T47D (cell line): ENCODE data around the gene NOP53.

Source experiments
- DNase-seq, 2 experiments: peaks; one replicate each; pipeline versions ENCODE4 v3.0.0 to v3.0.0-alpha.2; 2011 to 2012; ENCODE audit warnings: low read depth in 1 of 2, low spot score in 1 of 2
- JUND ChIP-seq: IDR thresholded peaks from 2 replicates; pipeline ENCODE4 v1.6.1; 2012; ENCODE audit warnings: low read depth
- in situ Hi-C: cut with HindIII; loops from 2 replicates; pipeline ENCODE4 v1.10.0; 2016; ENCODE audit warnings: low sequenced_read_pairs, low pct_unique_long_range_greater_than_20kb

Gene NOP53

DNA sequence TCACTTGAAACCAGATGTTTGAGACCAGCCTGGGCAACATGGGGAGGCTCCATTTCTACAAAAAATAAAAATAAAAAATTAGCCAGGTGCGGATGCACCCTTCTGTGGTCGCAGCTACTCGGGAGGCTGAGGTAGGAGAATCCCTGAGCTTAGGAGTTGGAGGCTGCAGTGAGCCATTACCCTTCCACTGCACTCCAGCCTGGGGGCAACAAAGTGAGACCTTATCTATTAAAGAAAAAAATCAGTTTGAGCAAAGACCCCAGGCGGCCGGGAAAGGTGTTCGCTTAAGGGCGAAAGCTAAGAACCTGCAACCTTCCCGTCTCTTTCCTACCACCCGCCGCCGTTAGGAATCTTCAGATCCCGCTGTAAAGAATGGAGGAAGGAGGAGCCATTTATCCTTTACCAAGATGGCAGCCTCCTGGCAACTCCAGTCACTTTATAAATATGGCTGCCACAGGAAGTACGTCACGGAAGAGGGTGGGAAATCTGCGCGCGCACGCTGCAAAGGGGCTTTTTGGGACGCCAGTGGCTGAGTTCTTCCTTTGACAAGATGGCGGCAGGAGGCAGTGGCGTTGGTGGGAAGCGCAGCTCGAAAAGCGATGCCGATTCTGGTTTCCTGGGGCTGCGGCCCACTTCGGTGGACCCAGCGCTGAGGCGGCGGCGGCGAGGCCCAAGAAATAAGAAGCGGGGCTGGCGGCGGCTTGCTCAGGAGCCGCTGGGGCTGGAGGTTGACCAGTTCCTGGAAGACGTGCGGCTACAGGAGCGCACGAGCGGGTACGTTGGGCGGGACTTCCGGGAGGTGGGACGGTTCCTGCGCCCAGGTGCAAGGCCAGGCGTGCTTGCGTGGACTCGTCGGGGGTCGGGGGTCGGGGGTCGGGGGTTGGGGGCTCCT lies at the start of gene NOP53:
Gene NOP53 (plus strand): TSS at position 537 of the 892 bp plus-strand sequence. CDS start 14 bp downstream, at position 551.
- DNase-seq: peak; percentile 88 to 96
- TF ChIP-seq JUND: no peak
- in situ Hi-C loops: no loop called here

DNA sequence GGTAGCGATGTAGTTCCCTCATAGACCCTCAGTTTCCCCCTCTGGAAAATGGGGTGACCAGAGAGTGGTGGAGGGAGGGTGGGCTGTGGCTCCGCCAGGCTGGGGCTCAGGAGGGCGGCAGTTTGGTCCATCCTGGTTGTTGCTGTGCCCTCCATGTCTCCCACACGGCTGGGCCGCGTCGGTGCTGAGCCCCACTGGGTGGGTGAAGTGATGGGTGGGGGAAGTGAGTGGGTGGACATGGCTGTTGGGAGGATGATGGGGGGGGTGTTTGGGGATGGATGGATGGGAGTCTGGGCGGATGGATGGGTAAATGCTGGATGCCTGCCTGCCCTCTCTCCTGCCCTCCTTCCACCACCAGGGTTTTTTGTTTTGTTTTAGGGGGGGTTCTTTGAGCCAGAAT lies 48.7 kb upstream of the NOP53 start:
- TF ChIP-seq JUND: no peak
- in situ Hi-C loops: no loop called here
- no peak for DNase-seq

DNA sequence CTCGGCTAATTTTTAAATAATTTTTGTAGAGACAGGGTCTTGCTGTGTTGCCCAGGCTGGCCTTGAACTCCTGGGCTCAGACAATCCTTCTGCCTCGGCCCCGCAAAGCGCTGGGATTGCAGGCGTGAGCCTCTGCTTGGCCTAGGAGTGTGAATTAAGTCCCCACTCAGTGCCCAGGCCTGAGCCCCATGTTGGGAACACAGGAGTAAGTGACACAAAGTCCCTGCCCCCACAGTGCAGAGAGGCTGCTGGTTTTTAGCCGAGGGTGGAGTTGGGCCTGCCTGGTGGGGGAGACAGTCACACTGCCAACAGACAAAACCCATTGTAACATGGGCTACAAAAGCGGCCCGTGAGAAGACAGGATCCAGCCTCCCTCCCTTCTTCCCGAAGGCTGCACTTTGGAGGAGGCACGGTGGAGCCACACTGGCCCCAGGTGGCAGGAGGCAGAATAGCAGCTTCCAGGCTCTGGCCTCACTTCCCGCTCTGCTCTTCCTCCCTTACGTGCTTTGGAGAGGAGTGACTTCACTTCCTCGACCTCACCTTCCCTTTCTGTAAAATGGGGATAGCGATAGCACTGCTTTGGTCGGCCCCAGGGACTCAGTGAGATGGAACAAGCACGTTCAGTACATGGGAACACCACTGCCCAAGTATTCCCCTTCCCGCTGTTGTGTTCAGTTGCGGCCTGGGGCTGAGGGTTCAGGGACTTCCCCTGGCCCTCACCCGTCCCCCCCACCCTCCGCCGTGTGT lies 47.3 kb upstream of the NOP53 start:
- no peak for TF ChIP-seq JUND
- in situ Hi-C loops: no loop called here
- peak; percentile 77 to 86 for DNase-seq

DNA sequence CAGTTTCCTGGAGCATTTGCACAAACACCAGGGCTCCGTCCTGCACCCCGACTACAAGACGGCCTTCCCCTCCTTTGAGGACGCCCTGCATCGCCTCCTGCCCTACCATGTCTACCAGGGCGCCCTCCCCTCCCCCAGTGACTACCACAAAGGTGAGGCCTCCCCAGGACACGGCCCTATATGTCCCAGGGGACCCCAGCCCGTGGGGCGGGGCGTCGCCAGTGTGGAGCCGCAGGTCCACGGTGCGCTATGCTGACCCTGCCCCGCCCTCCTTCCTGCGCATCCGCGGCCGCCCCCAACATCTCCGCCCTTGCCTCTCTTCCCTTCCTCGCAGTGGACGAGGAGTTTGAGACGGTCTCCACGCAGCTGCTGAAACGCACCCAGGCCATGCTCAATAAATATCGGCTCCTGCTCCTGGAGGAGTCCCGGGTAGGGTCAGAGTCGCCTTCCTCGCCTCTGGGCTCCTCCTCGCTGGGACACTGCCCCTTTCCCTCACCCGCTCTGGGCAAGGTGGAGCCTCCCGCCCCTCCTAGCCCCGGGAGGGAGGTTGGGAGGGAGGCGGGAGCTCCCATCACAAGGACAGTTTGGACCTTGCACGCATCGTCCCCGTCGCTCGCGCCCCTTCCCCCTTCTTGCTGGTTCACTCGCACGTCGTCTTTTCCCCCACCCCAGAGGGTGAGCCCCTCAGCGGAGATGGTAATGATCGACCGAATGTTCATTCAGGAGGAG lies 46.6 kb upstream of the NOP53 start:
- no peak for DNase-seq
- TF ChIP-seq JUND: no peak
- in situ Hi-C loops: no loop called here

DNA sequence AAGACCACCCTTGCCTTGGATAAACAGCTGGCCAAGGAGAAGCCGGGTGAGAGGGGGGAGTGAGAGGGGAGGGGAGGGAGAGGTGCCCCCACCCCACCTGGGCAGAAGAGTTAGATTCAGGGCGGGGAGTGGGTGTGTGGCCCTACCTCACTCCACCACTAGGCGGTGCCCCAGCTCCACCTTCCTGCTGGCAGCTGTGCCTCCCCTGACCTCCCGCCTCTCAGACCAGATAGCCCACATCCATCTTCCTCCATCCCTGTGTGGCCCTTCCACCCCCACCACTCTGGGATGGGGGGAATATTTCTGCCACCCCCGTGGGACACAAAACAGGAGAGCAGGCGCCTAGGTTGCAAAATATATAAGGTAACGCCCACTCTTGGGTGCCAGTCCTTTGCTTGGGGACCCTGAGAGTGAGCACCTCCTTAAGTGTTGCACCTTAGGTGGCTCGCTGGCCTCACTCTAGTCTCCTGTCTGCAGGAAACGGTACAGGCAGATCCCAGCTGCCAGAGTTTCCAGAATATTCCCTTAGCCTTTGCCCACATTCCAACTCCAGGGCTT lies 45.9 kb upstream of the NOP53 start:
- TF ChIP-seq JUND: no peak
- in situ Hi-C loops: no loop called here
- peak; percentile 33 to 44 for DNase-seq

DNA sequence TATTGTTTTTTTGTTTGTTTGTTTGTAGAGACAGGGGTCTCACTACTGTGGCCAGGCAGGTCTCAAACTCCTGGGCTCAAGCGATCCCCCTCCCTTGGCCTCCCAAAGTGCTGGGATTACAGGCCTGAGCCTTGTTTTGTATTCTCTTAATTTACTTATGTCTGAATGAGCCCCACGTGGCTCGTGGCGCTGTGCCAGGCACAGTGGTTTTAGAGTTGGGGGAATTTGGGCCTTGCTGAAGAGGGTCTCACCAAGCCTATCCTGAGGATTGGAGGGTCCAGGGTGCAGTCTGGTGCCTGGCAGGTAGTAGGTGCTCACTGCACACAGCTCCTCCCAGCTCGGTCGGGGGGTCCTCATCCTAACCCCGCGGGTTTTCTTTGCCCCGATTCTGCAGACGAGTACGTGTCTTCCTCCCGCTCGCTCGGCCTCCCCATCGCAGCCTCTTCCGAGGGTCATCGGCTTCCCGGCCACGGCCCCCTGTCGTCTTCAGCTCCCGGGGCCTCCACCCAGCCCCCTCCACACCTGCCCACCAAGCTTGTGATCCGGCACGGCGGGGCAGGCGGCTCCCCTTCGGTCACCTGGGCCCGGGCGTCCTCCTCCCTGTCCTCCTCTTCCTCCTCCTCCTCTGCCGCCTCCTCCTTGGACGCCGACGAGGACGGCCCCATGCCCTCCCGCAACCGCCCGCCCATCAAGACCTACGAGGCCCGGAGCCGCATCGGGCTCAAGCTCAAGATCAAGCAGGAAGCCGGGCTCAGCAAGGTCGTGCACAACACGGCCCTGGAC lies 44.2 kb upstream of the NOP53 start:
- DNase-seq: no peak
- in situ Hi-C loops: no loop called here
- no peak for TF ChIP-seq JUND

DNA sequence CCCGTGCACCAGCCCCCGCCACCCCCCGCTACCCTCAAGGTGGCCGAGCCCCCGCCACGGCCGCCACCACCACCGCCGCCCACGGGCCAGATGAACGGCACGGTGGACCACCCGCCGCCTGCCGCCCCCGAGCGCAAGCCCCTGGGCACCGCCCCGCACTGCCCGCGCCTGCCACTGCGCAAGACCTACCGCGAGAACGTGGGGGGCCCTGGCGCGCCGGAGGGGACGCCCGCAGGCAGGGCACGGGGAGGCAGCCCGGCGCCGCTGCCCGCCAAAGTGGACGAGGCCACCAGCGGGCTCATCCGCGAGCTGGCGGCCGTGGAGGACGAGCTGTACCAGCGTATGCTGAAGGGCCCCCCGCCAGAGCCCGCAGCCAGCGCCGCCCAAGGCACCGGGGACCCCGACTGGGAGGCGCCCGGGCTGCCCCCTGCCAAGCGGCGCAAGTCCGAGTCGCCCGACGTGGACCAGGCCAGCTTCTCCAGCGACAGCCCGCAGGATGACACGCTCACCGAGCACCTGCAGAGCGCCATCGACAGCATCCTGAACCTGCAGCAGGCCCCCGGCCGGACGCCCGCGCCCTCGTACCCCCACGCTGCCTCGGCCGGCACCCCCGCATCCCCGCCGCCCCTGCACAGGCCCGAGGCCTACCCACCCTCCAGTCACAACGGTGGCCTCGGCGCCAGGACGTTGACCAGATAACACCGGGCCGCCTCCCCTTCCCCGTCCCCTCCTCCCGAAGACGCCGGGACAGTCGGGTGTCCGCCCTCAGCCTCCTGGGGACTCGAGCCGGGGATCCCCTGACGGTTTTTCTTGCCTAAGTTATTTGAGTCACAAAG lies 43.4 kb upstream of the NOP53 start:
- TF ChIP-seq JUND: no peak
- DNase-seq: no peak
- in situ Hi-C loops: no loop called here

DNA sequence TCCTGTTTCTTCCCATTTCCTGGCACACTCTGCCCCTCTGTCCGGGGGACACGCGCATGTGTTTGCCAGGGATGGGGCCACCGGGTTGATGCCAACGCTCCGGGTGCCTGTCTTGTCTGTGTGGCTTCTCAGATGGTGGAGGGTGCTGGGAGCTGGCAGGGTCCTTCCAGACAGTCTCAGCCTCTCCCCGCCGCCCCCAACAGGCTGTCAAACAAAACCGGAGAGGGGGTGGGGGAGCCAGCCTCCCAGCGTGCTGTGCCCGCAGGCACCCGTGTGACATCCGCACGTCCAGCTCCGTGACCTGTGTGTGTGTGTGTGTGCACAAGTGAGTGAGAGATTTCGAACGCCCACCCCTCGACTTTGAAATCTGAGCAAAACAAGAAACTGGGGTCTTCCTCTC lies 42.7 kb upstream of the NOP53 start:
- no peak for TF ChIP-seq JUND
- DNase-seq: no peak
- in situ Hi-C loops: no loop called here

DNA sequence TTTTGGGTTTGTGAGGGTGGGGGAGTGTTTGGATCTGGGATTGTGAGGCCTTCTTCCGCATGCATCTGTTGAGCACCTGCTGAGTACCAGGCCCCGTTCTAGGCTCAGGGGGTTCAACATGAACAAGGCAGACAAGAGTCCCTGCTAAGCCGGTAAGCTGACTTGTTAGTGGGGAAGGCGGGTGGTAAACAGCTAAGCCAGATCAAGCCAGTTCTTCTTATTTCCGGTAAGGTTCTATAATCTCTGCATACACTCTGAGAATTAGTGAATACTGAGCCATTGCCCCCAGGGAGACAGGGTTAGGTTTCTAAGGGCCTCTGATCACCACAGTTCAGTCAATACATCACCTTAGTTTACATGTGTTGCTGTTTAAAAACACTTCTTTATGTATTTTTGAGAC lies 42.0 kb upstream of the NOP53 start:
- in situ Hi-C loops: no loop called here
- no peak for DNase-seq

DNA sequence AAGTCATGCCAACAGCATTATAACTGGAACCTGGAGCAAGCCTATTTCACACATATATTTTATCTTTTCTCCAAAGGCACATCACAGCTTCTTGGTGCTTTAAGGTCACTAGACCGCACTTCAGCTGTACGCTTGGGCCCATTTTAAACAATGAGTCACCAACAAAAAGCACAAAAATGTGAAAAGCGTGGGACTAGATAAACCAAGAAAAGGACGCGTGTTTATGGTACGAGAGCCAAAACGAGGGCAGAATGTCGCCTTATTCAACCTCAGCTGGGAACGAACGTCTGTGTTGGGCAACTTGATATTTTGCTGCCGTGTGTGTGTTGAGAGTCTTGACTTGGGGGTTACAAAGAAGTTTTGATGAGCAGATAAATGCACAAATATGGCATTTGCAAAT lies 41.3 kb upstream of the NOP53 start:
- no peak for TF ChIP-seq JUND
- DNase-seq: no peak
- in situ Hi-C loops: no loop called here

More for the DNA sequence above, 42.0 kb upstream of the NOP53 start:
- no peak for TF ChIP-seq JUND

DNA sequence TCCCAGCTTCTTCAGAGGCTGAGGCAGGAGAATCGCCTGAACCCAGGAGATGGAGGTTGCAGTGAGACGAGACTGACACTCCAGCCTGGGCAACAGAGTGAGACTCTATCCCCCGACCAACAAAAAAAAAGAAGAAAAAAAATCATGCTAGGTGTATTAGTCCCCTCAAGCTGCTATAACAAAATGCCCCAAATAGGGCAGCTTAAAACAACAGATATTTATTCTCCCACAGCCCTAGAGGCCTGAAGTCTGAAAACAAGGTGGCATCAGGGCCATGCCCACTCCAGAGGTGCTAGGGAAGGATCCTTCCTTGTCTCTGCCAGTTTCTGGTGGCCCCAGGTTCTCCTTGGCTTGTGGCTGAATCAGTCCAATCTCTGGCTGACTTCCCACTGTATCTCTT lies 40.7 kb upstream of the NOP53 start:
- no peak for DNase-seq
- in situ Hi-C loops: no loop called here
- no peak for TF ChIP-seq JUND
